ENCODE data around the gene CAMTA1.

CAMTA1 gene

GRCh38 chr1:6905331-6905730, 120.1 kb downstream of the CAMTA1 start:
- ATAC-seq (ENCODE audit: low read depth) (no peak), DNase-seq (ENCODE audit: low spot score) (no peak)
- no peaks in the 10 kb centered on the region for H3K27me3 ChIP-seq (ENCODE audit: insufficient read depth, poor library complexity, severe bottlenecking)
- H3K36me3 ChIP-seq (ENCODE audit: low read depth), result no peaks in the 10 kb centered on the region
- H3K4me3 ChIP-seq (ENCODE audit: severe bottlenecking), result no peak overlapping the region
- H3K4me1 ChIP-seq (ENCODE audit: insufficient read depth, poor library complexity, severe bottlenecking), result no peaks in the 10 kb centered on the region
- no peak overlapping the region for H3K27ac ChIP-seq (ENCODE audit: poor library complexity, severe bottlenecking)
- TF ChIP-seq CTCF (IDR thresholded peaks at IDR 0.05; ENCODE audit: poor library complexity, severe bottlenecking), result no peak
- no peaks in the 10 kb centered on the region for H3K9me3 ChIP-seq (ENCODE audit: severe bottlenecking)

GRCh38 chr1:6905790-6906189, 120.5 kb downstream of the CAMTA1 start:
- DNase-seq (ENCODE audit: low spot score) (no peak), ATAC-seq (ENCODE audit: low read depth) (no peak; the same call in 2 of the 3 replicates)
- H3K36me3 ChIP-seq (ENCODE audit: low read depth), result no peaks in the 10 kb centered on the region
- TF ChIP-seq CTCF (IDR thresholded peaks at IDR 0.05; ENCODE audit: poor library complexity, severe bottlenecking), result no peak
- no peaks in the 10 kb centered on the region for H3K27me3 ChIP-seq (ENCODE audit: insufficient read depth, poor library complexity, severe bottlenecking)
- H3K4me3 ChIP-seq (ENCODE audit: severe bottlenecking), result no peak overlapping the region
- no peak overlapping the region for H3K27ac ChIP-seq (ENCODE audit: poor library complexity, severe bottlenecking)
- no peaks in the 10 kb centered on the region for H3K4me1 ChIP-seq (ENCODE audit: insufficient read depth, poor library complexity, severe bottlenecking)
- no peaks in the 10 kb centered on the region for H3K9me3 ChIP-seq (ENCODE audit: severe bottlenecking)

- H3K27me3 ChIP-seq (ENCODE audit: insufficient read depth, poor library complexity, severe bottlenecking), result no peaks in the 10 kb centered on the region
- DNase-seq (ENCODE audit: low spot score), result no peak
- H3K4me3 ChIP-seq (ENCODE audit: severe bottlenecking), result no peak overlapping the region
- no peak for TF ChIP-seq CTCF (IDR thresholded peaks at IDR 0.05; ENCODE audit: poor library complexity, severe bottlenecking)
- H3K9me3 ChIP-seq (ENCODE audit: severe bottlenecking), result no peaks in the 10 kb centered on the region
- no peak for ATAC-seq (ENCODE audit: low read depth)
- H3K36me3 ChIP-seq (ENCODE audit: low read depth), result no peaks in the 10 kb centered on the region
- H3K27ac ChIP-seq (ENCODE audit: poor library complexity, severe bottlenecking), result no peak overlapping the region
- H3K4me1 ChIP-seq (ENCODE audit: insufficient read depth, poor library complexity, severe bottlenecking), result no peaks in the 10 kb centered on the region
Observed at GRCh38 chr1:6906783-6907182, 121.5 kb downstream of the CAMTA1 start.

- Histone ChIP-seq H3K27ac (ENCODE audit: poor library complexity, severe bottlenecking) (no peak overlapping the region), H3K36me3 (ENCODE audit: low read depth) (no peaks in the 10 kb centered on the region), H3K9me3 (ENCODE audit: severe bottlenecking) (no peaks in the 10 kb centered on the region), H3K4me1 (ENCODE audit: insufficient read depth, poor library complexity, severe bottlenecking) (no peaks in the 10 kb centered on the region), H3K27me3 (ENCODE audit: insufficient read depth, poor library complexity, severe bottlenecking) (no peaks in the 10 kb centered on the region), H3K4me3 (ENCODE audit: severe bottlenecking) (no peak overlapping the region)
- DNase-seq (ENCODE audit: low spot score) (no peak), ATAC-seq (ENCODE audit: low read depth) (no peak)
- TF ChIP-seq CTCF (IDR thresholded peaks at IDR 0.05; ENCODE audit: poor library complexity, severe bottlenecking), result no peak
Observed at GRCh38 chr1:6907201-6907600, 121.9 kb downstream of the CAMTA1 start.

- Histone ChIP-seq H3K27ac (ENCODE audit: poor library complexity, severe bottlenecking) (no peak overlapping the region), H3K27me3 (ENCODE audit: insufficient read depth, poor library complexity, severe bottlenecking) (no peaks in the 10 kb centered on the region), H3K36me3 (ENCODE audit: low read depth) (no peaks in the 10 kb centered on the region), H3K9me3 (ENCODE audit: severe bottlenecking) (no peaks in the 10 kb centered on the region), H3K4me3 (ENCODE audit: severe bottlenecking) (no peak overlapping the region), H3K4me1 (ENCODE audit: insufficient read depth, poor library complexity, severe bottlenecking) (no peaks in the 10 kb centered on the region)
- ATAC-seq (ENCODE audit: low read depth) (no peak), DNase-seq (ENCODE audit: low spot score) (no peak)
- TF ChIP-seq CTCF (IDR thresholded peaks at IDR 0.05; ENCODE audit: poor library complexity, severe bottlenecking), result no peak
Observed at GRCh38 chr1:6907676-6908434, 122.6 kb downstream of the CAMTA1 start.

All from RWPE2 (cell line).